ENCODE data around the gene HDHD5. TPM values are rescaled to one million over a fixed set of nuclear protein-coding genes. Genes with fewer than 3 reads are reported as not detected.

The HDHD5 gene
- total and polyA plus RNA-seq, 11 donors = 31.8 to 72.1 (median 49.0) TPM

DNA sequence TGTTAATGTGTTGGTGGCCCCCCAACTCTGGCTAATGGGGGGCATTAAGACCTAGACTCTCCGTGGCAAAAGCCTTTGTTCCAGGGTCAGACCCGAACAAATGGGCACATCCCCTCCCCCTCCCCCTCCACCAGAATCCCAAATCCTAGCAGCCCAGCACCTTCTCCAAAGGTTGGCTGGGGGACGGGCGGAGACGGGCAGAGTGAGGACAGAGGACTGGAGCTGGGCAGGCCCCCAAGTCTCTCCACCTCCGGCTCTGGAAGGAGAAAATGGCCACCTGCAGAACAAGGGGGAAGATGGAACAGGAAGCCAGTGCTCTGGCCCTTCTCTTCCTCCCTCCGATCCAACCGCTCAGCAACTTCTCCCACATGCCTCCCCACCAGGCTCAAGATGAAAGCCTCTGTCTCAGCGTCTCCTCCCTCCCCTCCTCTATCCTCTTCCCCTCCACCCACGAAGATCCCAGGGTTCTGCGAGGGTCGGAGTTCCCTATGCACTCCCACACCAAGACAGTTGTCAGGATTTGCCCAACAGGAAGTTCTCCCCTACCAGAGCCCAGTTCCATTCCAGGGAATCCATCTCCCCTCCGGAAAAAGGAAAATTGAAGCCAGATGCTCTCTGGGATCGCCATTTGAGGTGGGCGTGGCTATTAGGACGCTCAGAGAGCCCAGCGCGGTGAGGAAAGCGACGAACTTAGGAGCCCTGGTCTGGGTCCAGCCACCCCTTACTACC is 40.1 kb upstream of the HDHD5 start:
- Histone ChIP-seq H3K27ac (peak overlapping the region; percentile 66 to 92 (median 87)), H3K9me3 (no peaks in the 10 kb centered on the region), H3K27me3 (no peaks in the 10 kb centered on the region), H3K4me3 (peak overlapping the region; percentile 1 to 62 (median 53)), H3K4me1 (peaks cover 0 to 21% (median 7%) of the 10 kb centered on the region in 12 donors), H3K36me3 (peaks cover 0 to 35% (median 0%) of the 10 kb centered on the region in 9 donors)
- ATAC-seq (peak; percentile 43 to 82 (median 76)), DNase-seq (peak in 4 of 5 donors; percentile 50 to 69 (median 66))
- TF ChIP-seq, protein P1, sequence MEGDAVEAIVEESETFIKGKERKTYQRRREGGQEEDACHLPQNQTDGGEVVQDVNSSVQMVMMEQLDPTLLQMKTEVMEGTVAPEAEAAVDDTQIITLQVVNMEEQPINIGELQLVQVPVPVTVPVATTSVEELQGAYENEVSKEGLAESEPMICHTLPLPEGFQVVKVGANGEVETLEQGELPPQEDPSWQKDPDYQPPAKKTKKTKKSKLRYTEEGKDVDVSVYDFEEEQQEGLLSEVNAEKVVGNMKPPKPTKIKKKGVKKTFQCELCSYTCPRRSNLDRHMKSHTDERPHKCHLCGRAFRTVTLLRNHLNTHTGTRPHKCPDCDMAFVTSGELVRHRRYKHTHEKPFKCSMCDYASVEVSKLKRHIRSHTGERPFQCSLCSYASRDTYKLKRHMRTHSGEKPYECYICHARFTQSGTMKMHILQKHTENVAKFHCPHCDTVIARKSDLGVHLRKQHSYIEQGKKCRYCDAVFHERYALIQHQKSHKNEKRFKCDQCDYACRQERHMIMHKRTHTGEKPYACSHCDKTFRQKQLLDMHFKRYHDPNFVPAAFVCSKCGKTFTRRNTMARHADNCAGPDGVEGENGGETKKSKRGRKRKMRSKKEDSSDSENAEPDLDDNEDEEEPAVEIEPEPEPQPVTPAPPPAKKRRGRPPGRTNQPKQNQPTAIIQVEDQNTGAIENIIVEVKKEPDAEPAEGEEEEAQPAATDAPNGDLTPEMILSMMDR (IDR thresholded peaks at IDR 0.05) = no peak
- no peak for TF ChIP-seq POLR2A (IDR thresholded peaks at IDR 0.05)
- intact Hi-C loops (cut with DNase I) = loop anchor here in 6 of 10 donors (1.0 to 10.0 kb wide), 7 partner anchors 24 to 176 kb away; partner anchors contain the start of genes HDHD5 (in 1 of the 6) and IL17RA (in 1 of the 6)
- 14 to 33% (median 19%) methylated on average over 20 of the region's 20 CpGs for WGBS, 4 donors

DNA sequence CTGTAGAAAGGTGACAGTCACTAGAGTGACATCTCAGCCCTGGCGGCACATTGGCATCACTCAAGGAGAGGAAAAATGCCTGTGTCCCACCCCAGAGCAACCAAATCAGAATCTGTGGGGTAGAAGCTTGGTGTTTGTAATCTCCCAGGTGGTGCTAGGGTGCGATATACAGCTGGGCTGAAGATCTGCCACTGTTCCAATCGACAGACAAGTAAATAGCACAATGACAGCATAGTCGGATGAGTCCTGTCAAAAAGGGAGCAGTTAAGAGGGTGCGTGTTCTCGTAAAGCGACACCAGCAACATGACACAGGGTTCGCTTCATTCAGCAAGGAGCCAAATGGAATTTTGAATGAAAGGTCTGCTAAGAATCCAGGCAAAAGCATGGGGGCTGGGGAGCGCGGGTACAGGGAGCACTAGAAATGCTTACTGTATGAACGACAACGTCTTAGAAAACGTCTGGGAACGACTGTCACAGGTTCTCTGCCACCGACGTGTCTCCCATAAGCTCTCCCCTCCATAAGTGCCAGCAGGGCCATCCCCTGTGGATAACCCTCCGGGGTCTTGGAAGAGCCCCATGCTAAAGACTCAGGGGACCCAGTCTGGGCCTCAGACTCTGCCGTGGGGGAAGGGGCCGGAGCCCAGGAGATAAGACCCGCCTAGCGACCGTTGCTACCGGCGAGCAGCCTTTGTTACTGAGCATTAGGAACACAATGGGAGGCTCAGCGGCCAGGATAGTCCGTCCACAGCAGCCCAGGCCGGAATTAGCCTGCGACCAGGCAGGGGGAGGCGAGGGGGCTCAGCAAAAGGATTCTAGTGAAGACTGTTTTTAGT is 39.3 kb upstream of the HDHD5 start:
- ATAC-seq (peak; percentile 85 to 92 (median 86)), DNase-seq (peak; percentile 76 to 86 (median 84))
- intact Hi-C loops (cut with DNase I) = loop anchor here in 6 of 10 donors (1.0 to 10.0 kb wide), 7 partner anchors 24 to 176 kb away; partner anchors contain the start of genes HDHD5 (in 1 of the 6) and IL17RA (in 1 of the 6)
- Histone ChIP-seq H3K27ac (peak overlapping the region; percentile 66 to 92 (median 87)), H3K27me3 (no peaks in the 10 kb centered on the region), H3K36me3 (peaks cover 0 to 27% (median 0%) of the 10 kb centered on the region in 9 donors), H3K9me3 (no peaks in the 10 kb centered on the region), H3K4me1 (peaks cover 0 to 21% (median 7%) of the 10 kb centered on the region in 12 donors), H3K4me3 (peak overlapping the region; percentile 1 to 62 (median 53))
- WGBS, 4 donors = 28 to 52% (median 33%) methylated on average over 19 to 29 of the region's 29 CpGs
- peak in 1 of 2 donors; percentile 18 for TF ChIP-seq POLR2A (IDR thresholded peaks at IDR 0.05)
- TF ChIP-seq, protein P1 (IDR thresholded peaks at IDR 0.05) = no peak

DNA sequence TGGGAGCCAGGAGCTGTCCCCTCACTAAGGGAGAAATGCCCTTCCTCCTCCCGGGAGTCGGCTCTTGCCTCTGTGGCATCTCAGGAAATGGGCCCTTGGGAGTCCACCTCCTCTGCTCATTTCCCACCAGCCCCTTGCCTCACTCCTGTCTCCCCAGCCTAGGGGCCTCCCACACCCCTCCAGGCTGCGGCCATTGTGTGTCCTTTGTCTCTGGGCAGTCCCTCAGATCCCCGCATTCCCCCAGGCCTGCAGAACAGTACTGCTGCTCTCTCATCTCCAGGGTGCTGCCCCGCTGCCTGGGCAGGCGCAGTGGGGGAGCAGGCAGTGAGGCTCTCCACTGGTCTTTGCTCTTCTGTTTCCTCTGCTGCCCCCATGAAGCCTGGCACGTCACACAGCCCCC is 35.1 kb upstream of the HDHD5 start:
- intact Hi-C loops (cut with DNase I) = loop anchor here in 2 of 10 donors (10.0 kb wide), 2 partner anchors 109 to 181 kb away; partner anchors contain the start of gene IL17RA (in 1 of the 2)
- ATAC-seq (no peak), DNase-seq (no peak)
- 71 to 81% (median 75%) methylated on average over 7 of the region's 7 CpGs for WGBS, 4 donors
- no peaks in the 10 kb centered on the region for H3K9me3 ChIP-seq
- H3K4me1 ChIP-seq = peaks cover 0 to 16% (median 7%) of the 10 kb centered on the region in 12 donors
- no peaks in the 10 kb centered on the region for H3K27me3 ChIP-seq
- TF ChIP-seq, protein P1 (IDR thresholded peaks at IDR 0.05) = no peak
- TF ChIP-seq POLR2A (IDR thresholded peaks at IDR 0.05) = no peak
- H3K36me3 ChIP-seq = peaks cover 0 to 26% (median 13%) of the 10 kb centered on the region in 9 donors
- no peak overlapping the region for H3K27ac ChIP-seq
- no peak overlapping the region for H3K4me3 ChIP-seq
